ENCODE measurements around the gene NCS1.

The NCS1 gene

DNA sequence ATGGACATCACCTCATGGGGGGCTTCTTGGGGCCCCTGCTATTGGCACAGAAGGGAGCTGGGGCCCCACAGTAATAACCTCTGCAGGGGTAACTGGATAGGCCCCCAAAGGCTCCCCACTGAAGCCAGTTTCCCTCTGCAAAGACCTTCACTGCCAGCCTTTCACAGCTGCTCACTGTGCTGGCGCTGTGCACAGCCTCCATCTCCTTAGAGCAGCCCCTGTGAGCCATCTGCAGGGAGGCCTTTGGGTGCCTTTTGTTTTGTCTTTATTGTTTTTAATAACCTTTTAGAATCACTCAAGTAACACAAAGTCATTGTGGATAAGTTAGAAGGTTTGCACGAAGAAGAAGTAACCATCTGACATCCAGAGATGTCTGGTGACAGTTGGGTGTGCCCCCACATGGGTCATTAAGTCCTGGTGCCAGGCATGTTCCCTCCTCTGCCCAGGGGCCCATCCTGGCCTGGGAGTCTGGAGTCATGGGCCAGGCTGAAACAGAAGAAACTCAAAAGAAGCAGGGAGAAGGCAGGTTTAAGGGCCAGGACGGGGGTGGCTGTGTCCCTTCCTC lies 42.7 kb downstream of the NCS1 start:
- TF ChIP-seq ZBTB7A (IDR thresholded peaks at IDR 0.05; ENCODE audit: low read depth) (no peak), TCF12 (IDR thresholded peaks at IDR 0.05; ENCODE audit: low read depth) (no peak), FOXM1 (IDR thresholded peaks at IDR 0.05; ENCODE audit: borderline replicate concordance, low read depth) (no peak), TEAD4 (IDR thresholded peaks at IDR 0.05) (no peak), EP300 (IDR thresholded peaks at IDR 0.05; ENCODE audit: borderline replicate concordance) (no peak), CREB1 (IDR thresholded peaks at IDR 0.05; ENCODE audit: low read depth) (no peak), CEBPB (IDR thresholded peaks at IDR 0.05) (no peak), RAD21 (IDR thresholded peaks at IDR 0.05; ENCODE audit: low read depth) (no peak), NFIC (IDR thresholded peaks at IDR 0.05) (no peak)
- TF ChIP-seq, protein P1, sequence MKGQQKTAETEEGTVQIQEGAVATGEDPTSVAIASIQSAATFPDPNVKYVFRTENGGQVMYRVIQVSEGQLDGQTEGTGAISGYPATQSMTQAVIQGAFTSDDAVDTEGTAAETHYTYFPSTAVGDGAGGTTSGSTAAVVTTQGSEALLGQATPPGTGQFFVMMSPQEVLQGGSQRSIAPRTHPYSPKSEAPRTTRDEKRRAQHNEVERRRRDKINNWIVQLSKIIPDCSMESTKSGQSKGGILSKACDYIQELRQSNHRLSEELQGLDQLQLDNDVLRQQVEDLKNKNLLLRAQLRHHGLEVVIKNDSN (IDR thresholded peaks at IDR 0.05) = no peak
- TF ChIP-seq, protein P2, sequence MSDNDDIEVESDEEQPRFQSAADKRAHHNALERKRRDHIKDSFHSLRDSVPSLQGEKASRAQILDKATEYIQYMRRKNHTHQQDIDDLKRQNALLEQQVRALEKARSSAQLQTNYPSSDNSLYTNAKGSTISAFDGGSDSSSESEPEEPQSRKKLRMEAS (IDR thresholded peaks at IDR 0.05) = no peak

- TF ChIP-seq RAD21 (IDR thresholded peaks at IDR 0.05; ENCODE audit: low read depth) = no peak
- TF ChIP-seq, protein P1 (IDR thresholded peaks at IDR 0.05) = no peak
- TF ChIP-seq EGR1 (IDR thresholded peaks at IDR 0.05) = no peak
- TF ChIP-seq TAF1 (IDR thresholded peaks at IDR 0.05; ENCODE audit: low read depth) = no peak
- TF ChIP-seq EP300 (IDR thresholded peaks at IDR 0.05; ENCODE audit: borderline replicate concordance) = no peak
- no peak for TF ChIP-seq ZBTB7A (IDR thresholded peaks at IDR 0.05; ENCODE audit: low read depth)
- no peak for TF ChIP-seq CEBPB (IDR thresholded peaks at IDR 0.05)
- TF ChIP-seq, protein P3, sequence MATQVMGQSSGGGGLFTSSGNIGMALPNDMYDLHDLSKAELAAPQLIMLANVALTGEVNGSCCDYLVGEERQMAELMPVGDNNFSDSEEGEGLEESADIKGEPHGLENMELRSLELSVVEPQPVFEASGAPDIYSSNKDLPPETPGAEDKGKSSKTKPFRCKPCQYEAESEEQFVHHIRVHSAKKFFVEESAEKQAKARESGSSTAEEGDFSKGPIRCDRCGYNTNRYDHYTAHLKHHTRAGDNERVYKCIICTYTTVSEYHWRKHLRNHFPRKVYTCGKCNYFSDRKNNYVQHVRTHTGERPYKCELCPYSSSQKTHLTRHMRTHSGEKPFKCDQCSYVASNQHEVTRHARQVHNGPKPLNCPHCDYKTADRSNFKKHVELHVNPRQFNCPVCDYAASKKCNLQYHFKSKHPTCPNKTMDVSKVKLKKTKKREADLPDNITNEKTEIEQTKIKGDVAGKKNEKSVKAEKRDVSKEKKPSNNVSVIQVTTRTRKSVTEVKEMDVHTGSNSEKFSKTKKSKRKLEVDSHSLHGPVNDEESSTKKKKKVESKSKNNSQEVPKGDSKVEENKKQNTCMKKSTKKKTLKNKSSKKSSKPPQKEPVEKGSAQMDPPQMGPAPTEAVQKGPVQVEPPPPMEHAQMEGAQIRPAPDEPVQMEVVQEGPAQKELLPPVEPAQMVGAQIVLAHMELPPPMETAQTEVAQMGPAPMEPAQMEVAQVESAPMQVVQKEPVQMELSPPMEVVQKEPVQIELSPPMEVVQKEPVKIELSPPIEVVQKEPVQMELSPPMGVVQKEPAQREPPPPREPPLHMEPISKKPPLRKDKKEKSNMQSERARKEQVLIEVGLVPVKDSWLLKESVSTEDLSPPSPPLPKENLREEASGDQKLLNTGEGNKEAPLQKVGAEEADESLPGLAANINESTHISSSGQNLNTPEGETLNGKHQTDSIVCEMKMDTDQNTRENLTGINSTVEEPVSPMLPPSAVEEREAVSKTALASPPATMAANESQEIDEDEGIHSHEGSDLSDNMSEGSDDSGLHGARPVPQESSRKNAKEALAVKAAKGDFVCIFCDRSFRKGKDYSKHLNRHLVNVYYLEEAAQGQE (IDR thresholded peaks at IDR 0.05; ENCODE audit: low read depth) = no peak
- no peak for TF ChIP-seq NFIC (IDR thresholded peaks at IDR 0.05)
- no peak for TF ChIP-seq FOXM1 (IDR thresholded peaks at IDR 0.05; ENCODE audit: borderline replicate concordance, low read depth)
- TF ChIP-seq CREB1 (IDR thresholded peaks at IDR 0.05; ENCODE audit: low read depth) = no peak
- TF ChIP-seq, protein P2 (IDR thresholded peaks at IDR 0.05) = no peak
- no peak for TF ChIP-seq YY1 (IDR thresholded peaks at IDR 0.05; ENCODE audit: low read depth)
- no peak for TF ChIP-seq TEAD4 (IDR thresholded peaks at IDR 0.05)
Observed at GRCh38 chr9:130215341-130216119, 43.3 kb downstream of the NCS1 start.

GRCh38 chr9:130217838-130218237 lies 45.6 kb downstream of the NCS1 start:
- TF ChIP-seq CREB1 (IDR thresholded peaks at IDR 0.05; ENCODE audit: low read depth) (no peak), NFIC (IDR thresholded peaks at IDR 0.05) (no peak), TAF1 (IDR thresholded peaks at IDR 0.05; ENCODE audit: low read depth) (no peak), TEAD4 (IDR thresholded peaks at IDR 0.05) (no peak), YY1 (IDR thresholded peaks at IDR 0.05; ENCODE audit: low read depth) (no peak), RAD21 (IDR thresholded peaks at IDR 0.05; ENCODE audit: low read depth) (no peak), CEBPB (IDR thresholded peaks at IDR 0.05) (no peak), ZBTB7A (IDR thresholded peaks at IDR 0.05; ENCODE audit: low read depth) (no peak), TCF12 (IDR thresholded peaks at IDR 0.05; ENCODE audit: low read depth) (no peak), EGR1 (IDR thresholded peaks at IDR 0.05) (no peak)
- TF ChIP-seq, protein P2 (IDR thresholded peaks at IDR 0.05) = no peak
- TF ChIP-seq, protein P1 (IDR thresholded peaks at IDR 0.05) = no peak
- TF ChIP-seq, protein P3 (IDR thresholded peaks at IDR 0.05; ENCODE audit: low read depth) = no peak

GRCh38 chr9:130219661-130220096 lies 47.5 kb downstream of the NCS1 start:
- TF ChIP-seq NFIC (IDR thresholded peaks at IDR 0.05) = no peak
- no peak for TF ChIP-seq CEBPB (IDR thresholded peaks at IDR 0.05)
- TF ChIP-seq, protein P2 (IDR thresholded peaks at IDR 0.05) = no peak
- TF ChIP-seq TCF12 (IDR thresholded peaks at IDR 0.05; ENCODE audit: low read depth) = no peak
- TF ChIP-seq RAD21 (IDR thresholded peaks at IDR 0.05; ENCODE audit: low read depth) = no peak
- TF ChIP-seq, protein P3 (IDR thresholded peaks at IDR 0.05; ENCODE audit: low read depth) = no peak
- no peak for TF ChIP-seq TAF1 (IDR thresholded peaks at IDR 0.05; ENCODE audit: low read depth)
- TF ChIP-seq EGR1 (IDR thresholded peaks at IDR 0.05) = no peak
- TF ChIP-seq ZBTB7A (IDR thresholded peaks at IDR 0.05; ENCODE audit: low read depth) = no peak
- no peak for TF ChIP-seq EP300 (IDR thresholded peaks at IDR 0.05; ENCODE audit: borderline replicate concordance)
- TF ChIP-seq, protein P1 (IDR thresholded peaks at IDR 0.05) = no peak
- TF ChIP-seq CREB1 (IDR thresholded peaks at IDR 0.05; ENCODE audit: low read depth) = no peak
- TF ChIP-seq FOXM1 (IDR thresholded peaks at IDR 0.05; ENCODE audit: borderline replicate concordance, low read depth) = no peak
- no peak for TF ChIP-seq TEAD4 (IDR thresholded peaks at IDR 0.05)
- no peak for TF ChIP-seq YY1 (IDR thresholded peaks at IDR 0.05; ENCODE audit: low read depth)

Measured in Ishikawa (cell line).